DMS 273 (cell line): ENCODE results near the gene SPTBN4.
A peak's percentile ranks its signal among the peaks of the same experiment; 100 is the strongest.

Experiments used
- DNase-seq: peaks from one replicate; lab custom pipeline; 2025; ENCODE audit not compliant: unreplicated experiment; lab: John Stamatoyannopoulos, UW

Gene SPTBN4

GRCh38 chr19:40599902-40600569, 133.2 kb downstream of the SPTBN4 start:
- peak; percentile 36 for DNase-seq

GRCh38 chr19:40600570-40601133, 133.9 kb downstream of the SPTBN4 start:
- DNase-seq, result no peak

- DNase-seq, result peak; percentile 87
Measured at GRCh38 chr19:40601134-40601974, 134.6 kb downstream of the SPTBN4 start, which contains the start of gene LTBP4. Gene LTBP4, plus strand, starts transcription at chr19:40601369. Its CDS starts 19 bp downstream, at chr19:40601388.

- DNase-seq, result no peak
Measured at GRCh38 chr19:40603071-40603388, 136.2 kb downstream of the SPTBN4 start.

- peak; percentile 98 for DNase-seq
Measured at GRCh38 chr19:40603389-40604170, 136.8 kb downstream of the SPTBN4 start.

GRCh38 chr19:40604171-40604646, 137.4 kb downstream of the SPTBN4 start:
- no peak for DNase-seq

- peak; percentile 40 for DNase-seq
Measured at GRCh38 chr19:40604647-40605215, 137.9 kb downstream of the SPTBN4 start.

GRCh38 chr19:40605216-40605971, 138.6 kb downstream of the SPTBN4 start:
- peak; percentile 91 for DNase-seq

- no peak for DNase-seq
Measured at GRCh38 chr19:40607311-40608239, 140.8 kb downstream of the SPTBN4 start.

GRCh38 chr19:40608240-40608621, 141.4 kb downstream of the SPTBN4 start:
- no peak for DNase-seq

- DNase-seq, result no peak
Measured at GRCh38 chr19:40608957-40609356, 142.2 kb downstream of the SPTBN4 start.

GRCh38 chr19:40609561-40610395, 143.0 kb downstream of the SPTBN4 start:
- DNase-seq, result peak; percentile 90

- DNase-seq, result peak; percentile 55
Measured at GRCh38 chr19:40610396-40611064, 143.7 kb downstream of the SPTBN4 start.

GRCh38 chr19:40611096-40611495, 144.3 kb downstream of the SPTBN4 start:
- DNase-seq, result no peak

GRCh38 chr19:40611900-40612698, 145.3 kb downstream of the SPTBN4 start:
- no peak for DNase-seq

- no peak for DNase-seq
Measured at GRCh38 chr19:40612831-40613689, 146.3 kb downstream of the SPTBN4 start.
